GM12878 (cell line): ENCODE data around the gene GPR152. TPM values are rescaled to one million over a fixed set of nuclear protein-coding genes. Genes with fewer than 3 reads are reported as not detected.

Experiments used
- ATAC-seq: fragments of 200-7000 bp; cut with Tn5 transposase; 3 replicates; pipeline ENCODE4 v1.9.1; 2020; ENCODE audit warnings: mild to moderate bottlenecking, moderate library complexity
- BruUV-seq: library from RNA; stranded (reverse); fragments of 400-500 nt; replicated peaks from 2 replicates; lab custom pipeline; 2021; lab: Mats Ljungman, UMichigan
- CTCF ChIA-PET: fragments of 300-600 bp; sonication (Branson Sonifier 250); formaldehyde crosslinking; extraction: SDS; loops from one replicate; lab custom pipeline; 2021; ENCODE audit warnings: inconsistent platforms; lab: Yijun Ruan, JAX
- POLR2A ChIA-PET: fragments of 350-600 bp; formaldehyde crosslinking; extraction: SDS; loops from one replicate; lab custom pipeline; 2021; ENCODE audit warnings: inconsistent platforms; lab: Charles Lee
- RAD21 ChIA-PET: fragments of 300-600 bp; sonication (Branson Sonifier 250); formaldehyde crosslinking; loops from one replicate; lab custom pipeline; 2023; ENCODE audit warnings: antibody characterized with exemption; ENCODE audit not compliant: unreplicated experiment; lab: Charles Lee
- SMC1A ChIA-PET: fragments of 300-600 bp; sonication (Branson Sonifier 250); formaldehyde crosslinking; loops from one replicate; lab custom pipeline; 2023; ENCODE audit not compliant: unreplicated experiment, uncharacterized antibody; lab: Charles Lee
- DNase-seq: peaks from one replicate; pipeline ENCODE4 v3.0.0-alpha.2; 2011; ENCODE audit warnings: low read depth, low spot score
- FAIRE-seq: peaks from 3 replicates; lab custom pipeline; 2011; peaks lifted over from hg19 to GRCh38; lab: Jason Lieb, UNC
- H2AFZ ChIP-seq: 2 replicates; pipeline ENCODE4 v1.6.0; 2011; ENCODE audit warnings: low read depth, low read length, control low read depth; ENCODE audit not compliant: control insufficient read depth
- H3K27ac ChIP-seq: 2 replicates; pipeline ENCODE4 v1.5.1; 2011; ENCODE audit warnings: control low read depth; ENCODE audit not compliant: control insufficient read depth, insufficient read depth
- H3K27me3 ChIP-seq, 2 experiments: replicated peaks in 1 of 2; 2 replicates each; pipeline versions ENCODE4 v1.6.0 to v1.6.1; 2011; ENCODE audit warnings: low read length in 1 of 2; ENCODE audit not compliant: control insufficient read depth in 2 of 2, insufficient read depth in 2 of 2
- H3K36me3 ChIP-seq, 2 experiments: 2 replicates each; pipeline ENCODE4 v1.5.1; 2011; ENCODE audit warnings: low read length in 1 of 2; ENCODE audit not compliant: control insufficient read depth in 2 of 2, insufficient read depth in 2 of 2
- H3K4me1 ChIP-seq: 2 replicates; pipeline ENCODE4 v1.6.1; 2011; ENCODE audit warnings: mild to moderate bottlenecking, low read length, moderate library complexity, mixed read lengths; ENCODE audit not compliant: control insufficient read depth, insufficient read depth
- H3K4me2 ChIP-seq: 2 replicates; pipeline ENCODE4 v1.6.0; 2011; ENCODE audit warnings: control low read depth; ENCODE audit not compliant: control insufficient read depth, insufficient read depth
- H3K4me3 ChIP-seq: fragments of 200-600 bp; sonication (generic); 2 replicates; pipeline ENCODE4 v1.5.1; 2016
- H3K79me2 ChIP-seq: 2 replicates; pipeline ENCODE4 v1.6.0; 2011; ENCODE audit warnings: low read length; ENCODE audit not compliant: control insufficient read depth, insufficient read depth
- H3K9ac ChIP-seq: 2 replicates; pipeline ENCODE4 v1.8.0; 2011; ENCODE audit warnings: low read length, control low read depth, mixed read lengths; ENCODE audit not compliant: control insufficient read depth, insufficient read depth
- H3K9me3 ChIP-seq: replicated peaks from 3 replicates; pipeline ENCODE4 v1.5.1; 2011; ENCODE audit warnings: mild to moderate bottlenecking, low read length; ENCODE audit not compliant: control insufficient read depth, insufficient read depth
- H4K20me1 ChIP-seq: 2 replicates; pipeline ENCODE4 v1.6.0; 2011; ENCODE audit not compliant: control insufficient read depth, insufficient read depth
- ATF3 ChIP-seq: IDR thresholded peaks from 2 replicates; pipeline ENCODE4 v1.6.1; 2011; ENCODE audit warnings: low read depth, mild to moderate bottlenecking, low read length, moderate library complexity, borderline replicate concordance; ENCODE audit errors: extremely low read depth
- CBX3 ChIP-seq: fragments of 200-600 bp; sonication (generic); IDR thresholded peaks from 2 replicates; pipeline ENCODE4 v1.6.1; 2016; ENCODE audit warnings: low read depth, borderline replicate concordance
- CUX1 ChIP-seq: IDR thresholded peaks from 2 replicates; pipeline ENCODE4 v1.6.1; 2012; ENCODE audit warnings: improper control_type of control experiment, low read depth, low read length; ENCODE audit not compliant: insufficient replicate concordance
- DPF2 ChIP-seq: fragments of 450-650 bp; IDR thresholded peaks from 2 replicates; pipeline ENCODE4 v1.6.1; 2017; ENCODE audit warnings: mild to moderate bottlenecking
- ELK1 ChIP-seq: IDR thresholded peaks from 2 replicates; pipeline ENCODE4 v1.6.1; 2012; ENCODE audit warnings: low read depth, low read length, improper control_type of control experiment
- FOXK2 ChIP-seq: fragments of 450-650 bp; IDR thresholded peaks from 2 replicates; pipeline ENCODE4 v1.6.1; 2017; ENCODE audit warnings: mild to moderate bottlenecking, moderate library complexity
- RBBP5 ChIP-seq: fragments of 200-600 bp; sonication (generic); conservative IDR thresholded peaks from 2 replicates; pipeline ENCODE4 v1.6.1; 2016
- SMAD5 ChIP-seq: IDR thresholded peaks from 2 replicates; pipeline ENCODE4 v1.6.1; 2016; ENCODE audit warnings: antibody characterized with exemption, low read depth
- TARDBP ChIP-seq: IDR thresholded peaks from 2 replicates; pipeline ENCODE4 v1.6.1; 2016; ENCODE audit warnings: borderline replicate concordance
- USF2 ChIP-seq: IDR thresholded peaks from 2 replicates; pipeline ENCODE4 v1.6.1; 2011; ENCODE audit warnings: low read depth, low read length, improper control_type of control experiment, borderline replicate concordance
- ZBED1 ChIP-seq: IDR thresholded peaks from 2 replicates; pipeline ENCODE4 v1.6.1; 2016; ENCODE audit warnings: borderline replicate concordance
- WGBS: methylation state at CpG from one replicate; pipeline ENCODE4 v1.1.6; 2016; ENCODE audit warnings: low lambda C conversion rate; ENCODE audit not compliant: insufficient replicate concordance, insufficient coverage; ENCODE audit errors: missing lambda C conversion rate; 5-methylcytosine and 5-hydroxymethylcytosine counted together
- in situ Hi-C: fragments of 300-500 bp; cut with MboI; formaldehyde crosslinking; loops from 9 replicates; pipeline ENCODE4 v1.14.3; 2018; ENCODE audit warnings: mixed read lengths
- intact Hi-C: fragments of 100-400 bp; cut with micrococcal nuclease; formaldehyde crosslinking; loops from one replicate; pipeline ENCODE4 v1.14.2; 2022; ENCODE audit not compliant: unreplicated experiment
- polyA plus RNA-seq, 11 experiments: library from polyadenylated mRNA; depleted of rRNA in 4 of 11; unstranded in 6 of 11; stranded (reverse) in 5 of 11; fragments of >200 nt; fragmentation: Nextera tagmentation in 4 of 11; fragmentation: Illumina TruSeq in 1 of 11; extraction: Ambion mirVana in 4 of 11; extraction: Trizol in 1 of 11; gene quantifications; 1 replicate in 1 of 11; 2 replicates in 10 of 11; pipeline versions ENCODE4 v1.2.1 to v1.2.3, GENCODE V29; 2011 to 2016; ENCODE audit warnings: inconsistent platforms in 2 of 11, missing spikeins in 2 of 11, low read depth in 1 of 11
- total RNA-seq, 4 experiments: library from RNA; depleted of rRNA in 3 of 4; stranded (reverse); fragments of >200 nt in 3 of 4; fragmentation: Illumina TruSeq in 1 of 4; extraction: Trizol in 1 of 4; gene quantifications; 2 replicates each; pipeline versions ENCODE4 v1.2.1 to v1.2.3, GENCODE V29; 2013 to 2021

GPR152 gene
- total and polyA plus RNA-seq, 10 of the 15 experiments (the other 5 are each of a cell fraction or from before 2014, with no cell fraction given), result not detected

GRCh38 chr11:67482827-67483798, 30.6 kb upstream of the GPR152 start, which contains the start of gene AIP (continued):
- no peak for TF ChIP-seq TARDBP
- 0 out of 2 replicates have a peak, but pooled peaks have one; percentile 23 for TF ChIP-seq ATF3
- TF ChIP-seq, all 136 proteins: peak for 48

GRCh38 chr11:67482275-67482826, 29.8 kb upstream of the GPR152 start:
- no peaks in the 10 kb centered on the region for H3K27me3 ChIP-seq
- no peaks in the 10 kb centered on the region; a peak in 1 of 4 replicates for H3K36me3 ChIP-seq
- ChIA-PET SMC1A (interaction anchor here (0.8 to 6.2 kb wide), 5 partner anchors 14 to 81 kb away, joined by 4 to 43 read pairs (median 4); partner anchors contain the start of genes PPP1CA, PTPRCAP and TMEM134), POLR2A (interaction anchor here (0.7 to 6.8 kb wide), 11 partner anchors 14 to 127 kb away, joined by 3 to 112 read pairs (median 4); partner anchors contain the start of genes PPP1CA, PTPRCAP, TBC1D10C and TMEM134), CTCF (interaction anchor here (0.6 to 6.7 kb wide), 8 partner anchors 13 to 1170 kb away, joined by 3 to 37 read pairs (median 4); partner anchors contain the start of genes PPP1CA, PTPRCAP, TBC1D10C and TMEM134), RAD21 (interaction anchor here (0.6 to 6.9 kb wide), 9 partner anchors 14 to 129 kb away, joined by 3 to 95 read pairs (median 4); partner anchors contain the start of genes PITPNM1, POLD4, PPP1CA and PTPRCAP)
- intact Hi-C loops (loop anchor here (2.0 to 10.0 kb wide), 2 partner anchors 80 to 218 kb away; partner anchors contain the start of gene GRK2), in situ Hi-C loops (no loop called here)
- H3K4me3 ChIP-seq, result peak overlapping the region; percentile 67
- H2AFZ ChIP-seq, result peak overlapping the region; percentile 74
- H3K9ac ChIP-seq, result peak overlapping the region; percentile 76
- H3K4me1 ChIP-seq, result peaks cover 35% of the 10 kb centered on the region
- no peaks in the 10 kb centered on the region for H3K9me3 ChIP-seq
- peak overlapping the region; percentile 80 for H3K4me2 ChIP-seq
- TSS peak; percentile 91 for BruUV-seq
- under 1% methylated on average over 19 of the region's 19 CpGs for WGBS
- no peak for DNase-seq
- no peak for FAIRE-seq
- no peaks in the 10 kb centered on the region for H4K20me1 ChIP-seq
- ATAC-seq, result no peak
- peak overlapping the region; percentile 70 for H3K27ac ChIP-seq
- H3K79me2 ChIP-seq, result peaks cover 30% of the 10 kb centered on the region
- TF ChIP-seq RBBP5 (no peak), CUX1 (peak; percentile 24), ZBED1 (no peak), DPF2 (0 out of 2 replicates have a peak, but pooled peaks have one; percentile 38), SMAD5 (no peak), FOXK2 (no peak), CBX3 (no peak), ELK1 (no peak), USF2 (no peak)
